ENCODE measurements around the gene CDH13. TPM values are rescaled to one million over a fixed set of nuclear protein-coding genes. Genes with fewer than 3 reads are reported as not detected.

Gene CDH13
- total RNA-seq, 1 experiment from 2014 or later, result 2.1 TPM

GRCh38 chr16:83771306-83771942, 1144.7 kb downstream of the CDH13 start:
- POLR2A ChIA-PET (ENCODE audit: low non-redundant PET), result no interaction called here
- H3K4me1 ChIP-seq (ENCODE audit: insufficient read depth, low read length, poor library complexity, severe bottlenecking), result no peaks in the 10 kb centered on the region
- H3K27ac ChIP-seq (ENCODE audit: low read depth, low read length, poor library complexity, severe bottlenecking), result no peak overlapping the region
- DNase-seq (ENCODE audit: low spot score), result no peak
- CTCF ChIA-PET, result no interaction called here
- H3K27me3 ChIP-seq (replicated peaks; ENCODE audit: insufficient read depth, low read depth, low read length, poor library complexity), result peaks cover 26% of the 10 kb centered on the region
- no peak for TF ChIP-seq EZH2 (IDR thresholded peaks at IDR 0.05; ENCODE audit: borderline replicate concordance, low read depth, low read length, poor library complexity, severe bottlenecking)
- TF ChIP-seq, protein P1, sequence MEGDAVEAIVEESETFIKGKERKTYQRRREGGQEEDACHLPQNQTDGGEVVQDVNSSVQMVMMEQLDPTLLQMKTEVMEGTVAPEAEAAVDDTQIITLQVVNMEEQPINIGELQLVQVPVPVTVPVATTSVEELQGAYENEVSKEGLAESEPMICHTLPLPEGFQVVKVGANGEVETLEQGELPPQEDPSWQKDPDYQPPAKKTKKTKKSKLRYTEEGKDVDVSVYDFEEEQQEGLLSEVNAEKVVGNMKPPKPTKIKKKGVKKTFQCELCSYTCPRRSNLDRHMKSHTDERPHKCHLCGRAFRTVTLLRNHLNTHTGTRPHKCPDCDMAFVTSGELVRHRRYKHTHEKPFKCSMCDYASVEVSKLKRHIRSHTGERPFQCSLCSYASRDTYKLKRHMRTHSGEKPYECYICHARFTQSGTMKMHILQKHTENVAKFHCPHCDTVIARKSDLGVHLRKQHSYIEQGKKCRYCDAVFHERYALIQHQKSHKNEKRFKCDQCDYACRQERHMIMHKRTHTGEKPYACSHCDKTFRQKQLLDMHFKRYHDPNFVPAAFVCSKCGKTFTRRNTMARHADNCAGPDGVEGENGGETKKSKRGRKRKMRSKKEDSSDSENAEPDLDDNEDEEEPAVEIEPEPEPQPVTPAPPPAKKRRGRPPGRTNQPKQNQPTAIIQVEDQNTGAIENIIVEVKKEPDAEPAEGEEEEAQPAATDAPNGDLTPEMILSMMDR (conservative IDR thresholded peaks at IDR 0.05; ENCODE audit: low read depth, low read length), result no peak
- H3K36me3 ChIP-seq (ENCODE audit: insufficient read depth, low read length, poor library complexity, severe bottlenecking), result no peaks in the 10 kb centered on the region
- no peak overlapping the region for H3K4me3 ChIP-seq (ENCODE audit: low read depth, low read length, poor library complexity, severe bottlenecking)
- BruUV-seq (replicated peaks), result no TSS peak
- no peaks in the 10 kb centered on the region for H3K9me3 ChIP-seq (ENCODE audit: low read depth, low read length, poor library complexity, severe bottlenecking)
- intact Hi-C loops (cut with micrococcal nuclease; ENCODE audit: unreplicated experiment), result no loop called here

DNA sequence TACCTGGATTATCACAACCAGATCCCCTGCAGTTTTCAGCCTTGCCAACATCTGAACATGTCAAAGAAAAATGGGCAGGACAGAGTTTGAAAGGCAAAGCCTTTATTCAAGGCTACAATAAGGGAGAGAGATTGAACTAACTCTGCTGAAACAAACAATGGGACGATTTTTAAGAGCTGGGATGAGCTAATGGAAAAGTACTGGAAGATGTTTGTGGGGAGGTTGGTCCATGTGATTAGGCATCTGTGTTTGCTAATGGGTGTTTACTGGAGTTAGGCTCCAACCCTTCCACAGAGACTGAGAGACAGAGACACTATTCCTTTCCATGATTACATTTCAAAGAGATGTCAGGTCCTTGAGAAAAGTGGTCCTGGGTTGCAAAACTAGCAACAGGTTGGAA, 1146.0 kb downstream of the CDH13 start:
- no peak for TF ChIP-seq EZH2 (IDR thresholded peaks at IDR 0.05; ENCODE audit: borderline replicate concordance, low read depth, low read length, poor library complexity, severe bottlenecking)
- TF ChIP-seq, protein P1 (conservative IDR thresholded peaks at IDR 0.05; ENCODE audit: low read depth, low read length), result no peak

GRCh38 chr16:83774066-83774465, 1147.3 kb downstream of the CDH13 start:
- ChIA-PET POLR2A (ENCODE audit: low non-redundant PET) (no interaction called here), CTCF (no interaction called here)
- no peak for TF ChIP-seq EZH2 (IDR thresholded peaks at IDR 0.05; ENCODE audit: borderline replicate concordance, low read depth, low read length, poor library complexity, severe bottlenecking)
- TF ChIP-seq, protein P1 (conservative IDR thresholded peaks at IDR 0.05; ENCODE audit: low read depth, low read length), result no peak
- Histone ChIP-seq H3K27ac (ENCODE audit: low read depth, low read length, poor library complexity, severe bottlenecking) (no peak overlapping the region), H3K4me1 (ENCODE audit: insufficient read depth, low read length, poor library complexity, severe bottlenecking) (no peaks in the 10 kb centered on the region), H3K4me3 (ENCODE audit: low read depth, low read length, poor library complexity, severe bottlenecking) (no peak overlapping the region), H3K36me3 (ENCODE audit: insufficient read depth, low read length, poor library complexity, severe bottlenecking) (no peaks in the 10 kb centered on the region), H3K9me3 (ENCODE audit: low read depth, low read length, poor library complexity, severe bottlenecking) (no peaks in the 10 kb centered on the region), H3K27me3 (replicated peaks; ENCODE audit: insufficient read depth, low read depth, low read length, poor library complexity) (peaks cover 32% of the 10 kb centered on the region)
- intact Hi-C loops (cut with micrococcal nuclease; ENCODE audit: unreplicated experiment), result no loop called here
- DNase-seq (ENCODE audit: low spot score), result no peak
- BruUV-seq (replicated peaks), result no TSS peak

More for the DNA sequence above, 1146.0 kb downstream of the CDH13 start:
- peaks cover 28% of the 10 kb centered on the region for H3K27me3 ChIP-seq (replicated peaks; ENCODE audit: insufficient read depth, low read depth, low read length, poor library complexity)
- no peak for DNase-seq (ENCODE audit: low spot score)
- H3K4me3 ChIP-seq (ENCODE audit: low read depth, low read length, poor library complexity, severe bottlenecking), result no peak overlapping the region
- ChIA-PET POLR2A (ENCODE audit: low non-redundant PET) (no interaction called here), CTCF (no interaction called here)
- no peaks in the 10 kb centered on the region for H3K9me3 ChIP-seq (ENCODE audit: low read depth, low read length, poor library complexity, severe bottlenecking)
- BruUV-seq (replicated peaks), result no TSS peak
- intact Hi-C loops (cut with micrococcal nuclease; ENCODE audit: unreplicated experiment), result no loop called here
- H3K4me1 ChIP-seq (ENCODE audit: insufficient read depth, low read length, poor library complexity, severe bottlenecking), result no peaks in the 10 kb centered on the region
- H3K36me3 ChIP-seq (ENCODE audit: insufficient read depth, low read length, poor library complexity, severe bottlenecking), result no peaks in the 10 kb centered on the region
- no peak overlapping the region for H3K27ac ChIP-seq (ENCODE audit: low read depth, low read length, poor library complexity, severe bottlenecking)

Data from A673 (cell line).